ENCODE results near the gene PAK6. TPM values are rescaled to one million over a fixed set of nuclear protein-coding genes. Genes with fewer than 3 reads are reported as not detected.

PAK6 gene
- total RNA-seq, 1 experiment from 2014 or later = 30.4 TPM

DNA sequence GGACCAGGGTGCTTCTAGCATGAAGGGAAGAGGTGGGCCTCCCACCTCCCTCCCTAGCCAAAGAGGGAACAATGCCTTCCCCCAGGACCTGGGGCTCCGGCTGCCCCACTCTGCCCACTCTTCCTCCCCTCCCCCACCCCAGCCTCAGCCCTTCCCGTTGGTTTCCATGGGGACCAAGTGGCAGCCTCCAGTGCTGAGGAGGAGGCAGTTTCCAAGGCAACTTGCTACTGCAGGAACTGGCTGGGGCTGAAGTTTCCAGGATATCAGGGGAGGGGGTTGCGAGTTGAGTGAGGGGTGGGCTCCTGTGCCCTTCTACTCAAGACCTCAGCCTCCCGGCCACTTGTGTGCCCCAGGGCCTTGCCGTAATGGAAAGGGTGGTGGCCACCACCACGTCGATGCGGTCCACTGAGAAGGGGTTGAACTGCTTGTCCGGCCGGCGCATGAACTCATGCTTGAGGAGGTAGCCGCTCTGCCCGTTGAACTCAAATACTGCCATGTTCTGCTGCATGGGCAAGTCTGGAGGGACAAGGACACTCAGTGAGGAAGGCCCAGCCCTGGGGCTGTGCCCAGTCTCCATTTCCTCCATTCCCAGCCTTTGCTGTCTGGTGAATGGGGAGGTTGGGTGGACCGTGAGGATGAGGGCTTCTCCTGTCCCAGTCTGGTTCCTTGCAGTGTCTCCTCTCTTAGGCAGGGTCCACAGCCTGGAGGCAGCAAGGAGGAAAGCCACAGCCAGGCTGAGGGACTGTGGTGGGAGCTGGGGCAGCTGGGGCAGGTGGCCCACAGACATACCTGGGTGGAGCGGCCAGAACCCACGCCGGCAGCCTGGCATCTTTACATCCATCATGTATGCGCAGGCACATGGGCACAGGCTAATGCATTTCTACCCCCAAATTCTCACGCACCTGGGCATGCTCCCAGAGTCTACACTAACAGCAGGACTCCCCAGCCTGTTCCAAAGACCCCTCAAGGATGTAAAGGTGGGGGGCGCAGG is 55.3 kb downstream of the PAK6 start:
- Histone ChIP-seq H3F3A (ENCODE audit: low read length, unreplicated experiment) (no peaks in the 10 kb centered on the region), H3K9ac (ENCODE audit: low read length) (no peak overlapping the region), H3K4me1 (ENCODE audit: insufficient read depth, low read length) (no peaks in the 10 kb centered on the region; the same call in 1 of the 2 replicates), H3K79me2 (ENCODE audit: low read length) (no peaks in the 10 kb centered on the region), H3K9me2 (replicated peaks; ENCODE audit: low read length) (no peaks in the 10 kb centered on the region), H2AFZ (ENCODE audit: low read length) (no peak overlapping the region), H3K36me3 (ENCODE audit: low read depth, low read length) (no peaks in the 10 kb centered on the region), H3K27me3 (ENCODE audit: low read length) (no peaks in the 10 kb centered on the region), H3K4me2 (ENCODE audit: low read length) (no peak overlapping the region), H3K4me3 (ENCODE audit: low read length) (no peak overlapping the region), H3K9me3 (ENCODE audit: low read length) (no peaks in the 10 kb centered on the region), H4K20me1 (ENCODE audit: low read length) (no peaks in the 10 kb centered on the region), H3K27ac (ENCODE audit: low read length) (no peak overlapping the region)
- no peak for TF ChIP-seq CTCF (conservative IDR thresholded peaks at IDR 0.05; ENCODE audit: low read depth, low read length)
- POLR2A ChIA-PET (ENCODE audit: unreplicated experiment) = no interaction called here
- intact Hi-C loops (cut with micrococcal nuclease) = no loop called here
- DNase-seq (no peak), ATAC-seq (no peak)
- CTCF ChIA-PET = no interaction called here
- BruUV-seq (replicated peaks) = no TSS peak

DNA sequence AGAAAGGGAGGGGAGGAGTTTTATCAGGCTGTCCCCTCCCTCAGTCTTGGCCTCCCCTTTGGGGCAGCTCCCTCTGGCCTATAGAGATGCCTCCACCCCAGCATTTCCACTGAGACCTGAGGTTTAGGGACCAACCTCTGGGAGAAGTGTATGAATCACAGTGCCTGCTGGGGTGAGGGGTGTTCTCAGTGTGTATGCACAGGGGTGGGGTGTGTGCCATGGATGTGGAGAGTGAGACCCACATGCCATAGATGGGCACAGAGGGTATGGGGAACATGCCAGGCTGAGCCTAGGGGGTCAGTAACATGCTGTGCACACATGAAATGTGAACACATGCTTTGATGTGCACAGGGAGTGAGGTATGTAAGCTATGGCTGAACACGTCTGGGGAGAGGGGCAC is 56.4 kb downstream of the PAK6 start:
- Histone ChIP-seq H3K9me3 (ENCODE audit: low read length) (no peaks in the 10 kb centered on the region), H3K9ac (ENCODE audit: low read length) (no peak overlapping the region), H2AFZ (ENCODE audit: low read length) (no peak overlapping the region), H3K27me3 (ENCODE audit: low read length) (no peaks in the 10 kb centered on the region), H3K4me3 (ENCODE audit: low read length) (no peak overlapping the region), H3K27ac (ENCODE audit: low read length) (no peak overlapping the region), H3F3A (ENCODE audit: low read length, unreplicated experiment) (no peaks in the 10 kb centered on the region), H3K79me2 (ENCODE audit: low read length) (no peaks in the 10 kb centered on the region), H3K9me2 (replicated peaks; ENCODE audit: low read length) (no peaks in the 10 kb centered on the region), H3K4me1 (ENCODE audit: insufficient read depth, low read length) (no peaks in the 10 kb centered on the region; the same call in 1 of the 2 replicates), H3K4me2 (ENCODE audit: low read length) (no peak overlapping the region), H3K36me3 (ENCODE audit: low read depth, low read length) (no peaks in the 10 kb centered on the region), H4K20me1 (ENCODE audit: low read length) (no peaks in the 10 kb centered on the region)
- no peak for DNase-seq
- TF ChIP-seq CTCF (conservative IDR thresholded peaks at IDR 0.05; ENCODE audit: low read depth, low read length) (no peak), EZH2phosphoT487 (IDR thresholded peaks at IDR 0.05; ENCODE audit: borderline replicate concordance, low read length) (no peak), EZH2 (IDR thresholded peaks at IDR 0.05; ENCODE audit: low read length, unreplicated experiment) (no peak)
- POLR2A ChIA-PET (ENCODE audit: unreplicated experiment) = no interaction called here
- no TSS peak for BruUV-seq (replicated peaks)
- CTCF ChIA-PET = no interaction called here
- no peak for ATAC-seq
- intact Hi-C loops (cut with micrococcal nuclease) = no loop called here

- H3K36me3 ChIP-seq (ENCODE audit: low read depth, low read length) = no peaks in the 10 kb centered on the region
- ATAC-seq = no peak
- no peaks in the 10 kb centered on the region for H3F3A ChIP-seq (ENCODE audit: low read length, unreplicated experiment)
- H3K27ac ChIP-seq (ENCODE audit: low read length) = no peak overlapping the region
- no peaks in the 10 kb centered on the region for H3K9me2 ChIP-seq (replicated peaks; ENCODE audit: low read length)
- DNase-seq = no peak
- no peaks in the 10 kb centered on the region; the same call in 1 of the 2 replicates for H3K4me1 ChIP-seq (ENCODE audit: insufficient read depth, low read length)
- CTCF ChIA-PET = no interaction called here
- BruUV-seq (replicated peaks) = no TSS peak
- no peak overlapping the region for H3K4me2 ChIP-seq (ENCODE audit: low read length)
- no peaks in the 10 kb centered on the region for H3K27me3 ChIP-seq (ENCODE audit: low read length)
- no peak overlapping the region for H3K4me3 ChIP-seq (ENCODE audit: low read length)
- no peaks in the 10 kb centered on the region for H3K79me2 ChIP-seq (ENCODE audit: low read length)
- POLR2A ChIA-PET (ENCODE audit: unreplicated experiment) = no interaction called here
- intact Hi-C loops (cut with micrococcal nuclease) = no loop called here
- no peaks in the 10 kb centered on the region for H3K9me3 ChIP-seq (ENCODE audit: low read length)
- no peak overlapping the region for H2AFZ ChIP-seq (ENCODE audit: low read length)
- H3K9ac ChIP-seq (ENCODE audit: low read length) = no peak overlapping the region
- no peak for TF ChIP-seq EZH2 (IDR thresholded peaks at IDR 0.05; ENCODE audit: low read length, unreplicated experiment)
- TF ChIP-seq EZH2phosphoT487 (IDR thresholded peaks at IDR 0.05; ENCODE audit: borderline replicate concordance, low read length) = no peak
- TF ChIP-seq CTCF (conservative IDR thresholded peaks at IDR 0.05; ENCODE audit: low read depth, low read length) = no peak
- no peaks in the 10 kb centered on the region for H4K20me1 ChIP-seq (ENCODE audit: low read length)
Observed at GRCh38 chr15:40295877-40296560, 57.2 kb downstream of the PAK6 start.
